C4-2B (cell line): ENCODE data around the gene EEA1.

Experiments
- ZFX ChIP-seq: fragments of 450-650 bp; IDR thresholded peaks from 2 replicates; pipeline ENCODE4 v1.6.1; 2017
- TF ChIP-seq, protein P1 (sequence below): fragments of 450-650 bp; conservative IDR thresholded peaks from 2 replicates; pipeline ENCODE4 v1.5.1; 2017; ENCODE audit warnings: mild to moderate bottlenecking

DNA sequence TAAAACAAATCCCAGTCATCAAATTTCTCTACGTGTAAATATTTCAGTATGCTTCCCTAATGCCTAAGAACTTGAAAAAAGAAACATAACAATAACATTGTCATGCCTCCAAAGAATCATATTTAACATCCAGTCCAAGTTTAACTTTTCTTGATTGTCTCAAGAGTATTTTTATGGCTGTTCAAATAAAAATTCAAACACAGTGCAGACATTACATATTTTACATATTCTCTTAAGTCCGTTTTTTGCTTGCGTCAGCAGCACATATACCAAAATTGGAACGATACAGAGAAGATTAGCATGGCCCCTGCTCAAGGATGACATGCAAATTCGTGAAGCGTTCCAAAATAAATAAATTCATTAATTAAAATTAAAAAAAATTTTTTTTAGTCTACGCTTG is 23.3 kb upstream of the EEA1 start:
- TF ChIP-seq, protein P1, sequence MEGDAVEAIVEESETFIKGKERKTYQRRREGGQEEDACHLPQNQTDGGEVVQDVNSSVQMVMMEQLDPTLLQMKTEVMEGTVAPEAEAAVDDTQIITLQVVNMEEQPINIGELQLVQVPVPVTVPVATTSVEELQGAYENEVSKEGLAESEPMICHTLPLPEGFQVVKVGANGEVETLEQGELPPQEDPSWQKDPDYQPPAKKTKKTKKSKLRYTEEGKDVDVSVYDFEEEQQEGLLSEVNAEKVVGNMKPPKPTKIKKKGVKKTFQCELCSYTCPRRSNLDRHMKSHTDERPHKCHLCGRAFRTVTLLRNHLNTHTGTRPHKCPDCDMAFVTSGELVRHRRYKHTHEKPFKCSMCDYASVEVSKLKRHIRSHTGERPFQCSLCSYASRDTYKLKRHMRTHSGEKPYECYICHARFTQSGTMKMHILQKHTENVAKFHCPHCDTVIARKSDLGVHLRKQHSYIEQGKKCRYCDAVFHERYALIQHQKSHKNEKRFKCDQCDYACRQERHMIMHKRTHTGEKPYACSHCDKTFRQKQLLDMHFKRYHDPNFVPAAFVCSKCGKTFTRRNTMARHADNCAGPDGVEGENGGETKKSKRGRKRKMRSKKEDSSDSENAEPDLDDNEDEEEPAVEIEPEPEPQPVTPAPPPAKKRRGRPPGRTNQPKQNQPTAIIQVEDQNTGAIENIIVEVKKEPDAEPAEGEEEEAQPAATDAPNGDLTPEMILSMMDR, result no peak
- TF ChIP-seq ZFX, result no peak
